ENCODE data around the gene ZFP64.
"Not testable (repeated sequence)": the region's sequence is repeated elsewhere in the genome, so short reads cannot be mapped to it uniquely, and the experiment has no call there.

The ZFP64 gene

GRCh38 chr20:52221362-52221761, 29.8 kb upstream of the ZFP64 start:
- CTCF ChIA-PET; H3K4me3 ChIP-seq (ENCODE audit: low read depth, low read length); H3K9me3 ChIP-seq (ENCODE audit: control insufficient read depth, insufficient read depth, low read depth, low read length): not testable (repeated sequence)

GRCh38 chr20:52220891-52221290, 29.3 kb upstream of the ZFP64 start:
- POLR2A ChIA-PET; H3K4me3 ChIP-seq (ENCODE audit: low read depth, low read length); H3K36me3 ChIP-seq (ENCODE audit: control insufficient read depth in 2 of 2, insufficient read depth in 1 of 2, low read length in 2 of 2); H3K4me1 ChIP-seq (ENCODE audit: control insufficient read depth, insufficient read depth, low read length); H3K27ac ChIP-seq (ENCODE audit: extremely low read depth, low read depth, low read length); H3K9me3 ChIP-seq (ENCODE audit: control insufficient read depth, insufficient read depth, low read depth, low read length); CTCF ChIA-PET: not testable (repeated sequence)
- TF ChIP-seq SETDB1 (IDR thresholded peaks at IDR 0.05; ENCODE audit: insufficient read length, low read length) (peak; percentile 87), ZNF510 (tag by site-specific recombination; IDR thresholded peaks at IDR 0.05; ENCODE audit: insufficient replicate concordance) (peak; percentile 9), ZNF626 (tag by site-specific recombination; IDR thresholded peaks at IDR 0.05) (0 out of 2 replicates have a peak, but pooled peaks have one; percentile 67), ZNF518A (tag by site-specific recombination; conservative IDR thresholded peaks at IDR 0.05; ENCODE audit: low read depth) (0 out of 2 replicates have a peak, but pooled peaks have one; percentile 19)

More at GRCh38 chr20:52221362-52221761, 29.8 kb upstream of the ZFP64 start:
- H3K4me1 ChIP-seq (ENCODE audit: control insufficient read depth, insufficient read depth, low read length); POLR2A ChIA-PET; H3K27ac ChIP-seq (ENCODE audit: extremely low read depth, low read depth, low read length); H3K36me3 ChIP-seq (ENCODE audit: control insufficient read depth in 2 of 2, insufficient read depth in 1 of 2, low read length in 2 of 2): not testable (repeated sequence)
- peak; percentile 5 for TF ChIP-seq SETDB1 (IDR thresholded peaks at IDR 0.05; ENCODE audit: insufficient read length, low read length)
- TF ChIP-seq ZNF585B (tag by site-specific recombination; IDR thresholded peaks at IDR 0.05) = peak; percentile 79

- no peaks in the 10 kb centered on the region for H3K9me3 ChIP-seq (ENCODE audit: control insufficient read depth, insufficient read depth, low read depth, low read length)
- no peaks in the 10 kb centered on the region for H3K4me1 ChIP-seq (ENCODE audit: control insufficient read depth, insufficient read depth, low read length)
- ChIA-PET POLR2A (no interaction called here), CTCF (interaction anchor here (1.6 kb wide), 1 partner anchor 20 kb away, joined by 3 read pairs; no protein-coding TSS in a partner anchor)
- H3K4me3 ChIP-seq (ENCODE audit: low read depth, low read length) = no peak overlapping the region
- peak; percentile 22; the same call in 1 of the 2 replicates for TF ChIP-seq ZNF654 (tag by site-specific recombination; IDR thresholded peaks at IDR 0.05; ENCODE audit: low read depth)
- TF ChIP-seq ZNF292 (tag by site-specific recombination; IDR thresholded peaks at IDR 0.05; ENCODE audit: borderline replicate concordance, low read depth) = no peak
- H3K36me3 ChIP-seq (ENCODE audit: control insufficient read depth in 2 of 2, insufficient read depth in 1 of 2, low read length in 2 of 2) = no peaks in the 10 kb centered on the region
- no peak overlapping the region for H3K27ac ChIP-seq (ENCODE audit: extremely low read depth, low read depth, low read length)
These were observed 27.9 kb upstream of the ZFP64 start for GRCh38 chr20:52219441-52219840.

- Histone ChIP-seq H3K4me3 (ENCODE audit: low read depth, low read length) (no peak overlapping the region), H3K4me1 (ENCODE audit: control insufficient read depth, insufficient read depth, low read length) (no peaks in the 10 kb centered on the region), H3K27ac (ENCODE audit: extremely low read depth, low read depth, low read length) (no peak overlapping the region), H3K36me3 (ENCODE audit: control insufficient read depth in 2 of 2, insufficient read depth in 1 of 2, low read length in 2 of 2) (no peaks in the 10 kb centered on the region), H3K9me3 (ENCODE audit: control insufficient read depth, insufficient read depth, low read depth, low read length) (no peaks in the 10 kb centered on the region)
- ChIA-PET CTCF (interaction anchor here (0.6 to 1.1 kb wide), 3 partner anchors 11 to 95 kb away, joined by 3 read pairs; no protein-coding TSS in a partner anchor), POLR2A (no interaction called here)
- TF ChIP-seq ZNF544 (tag by site-specific recombination; IDR thresholded peaks at IDR 0.05) (no peak), ZNF223 (tag by site-specific recombination; IDR thresholded peaks at IDR 0.05) (no peak), ZNF791 (tag by site-specific recombination; IDR thresholded peaks at IDR 0.05) (no peak), IKZF3 (tag by site-specific recombination; IDR thresholded peaks at IDR 0.05) (no peak), ZNF148 (tag by site-specific recombination; IDR thresholded peaks at IDR 0.05; ENCODE audit: borderline replicate concordance) (no peak), WT1 (tag by site-specific recombination; IDR thresholded peaks at IDR 0.05) (no peak), HOXA7 (CRISPR knock-in tag; IDR thresholded peaks at IDR 0.05; ENCODE audit: borderline replicate concordance) (no peak), ZNF548 (tag by site-specific recombination; IDR thresholded peaks at IDR 0.05) (no peak), ZNF24 (tag by site-specific recombination; IDR thresholded peaks at IDR 0.05) (no peak), KLF8 (tag by site-specific recombination; IDR thresholded peaks at IDR 0.05) (no peak), ZNF596 (tag by site-specific recombination; IDR thresholded peaks at IDR 0.05) (no peak), ZNF10 (tag by site-specific recombination; IDR thresholded peaks at IDR 0.05) (no peak), YY1 (tag by site-specific recombination; IDR thresholded peaks at IDR 0.05) (no peak), KLF7 (tag by site-specific recombination; IDR thresholded peaks at IDR 0.05; ENCODE audit: borderline replicate concordance) (no peak)
These were observed 26.3 kb upstream of the ZFP64 start for GRCh38 chr20:52217689-52218395.

All from HEK293 (cell line).